Measurements from ENCODE around the gene HJURP.

DNA sequence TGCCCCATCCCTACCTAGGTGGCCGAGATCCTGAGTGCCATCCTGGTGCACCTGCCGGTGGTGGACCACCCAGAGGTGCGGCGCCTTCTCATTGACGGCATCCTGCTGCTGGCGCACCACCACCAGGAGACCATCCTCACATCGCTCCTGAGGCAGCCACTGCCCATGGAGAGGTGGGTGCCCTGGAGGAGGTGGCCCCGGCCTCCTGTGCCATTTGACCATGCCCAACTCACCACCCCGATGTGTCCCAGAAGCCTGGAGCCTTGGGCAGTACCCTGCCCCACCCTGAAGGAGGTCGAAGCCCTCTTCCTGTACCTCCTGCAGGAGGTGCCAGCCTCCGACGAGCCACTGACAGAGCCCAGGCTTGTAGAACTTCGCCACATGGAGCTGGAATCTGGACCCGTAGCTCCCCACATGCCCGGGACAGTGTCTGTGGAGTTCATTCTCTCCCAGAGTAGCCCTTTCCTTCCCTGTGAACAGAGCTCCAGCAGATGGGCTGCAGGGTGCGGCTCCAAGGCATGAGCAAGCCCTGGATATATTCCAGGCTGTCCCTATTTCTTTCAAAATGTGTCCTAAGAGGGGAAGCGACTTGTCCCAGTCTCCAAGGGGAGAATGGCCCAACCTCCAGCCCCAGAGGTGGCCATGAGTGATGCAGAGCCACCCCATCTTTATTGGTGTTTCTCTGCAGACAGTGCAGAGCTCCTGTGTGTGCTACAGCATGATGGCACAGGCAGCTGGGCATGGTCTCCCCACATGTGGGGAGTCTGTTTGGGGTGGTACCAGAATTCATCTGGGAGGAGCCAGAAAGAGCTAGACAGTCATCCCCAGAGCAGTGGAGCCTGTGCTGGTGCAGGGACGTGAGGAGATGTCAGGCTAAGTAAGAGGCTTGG, 34.2 kb downstream of the HJURP start:
- no peak for TF ChIP-seq EZH2 (IDR thresholded peaks at IDR 0.05; ENCODE audit: borderline replicate concordance, low read depth, low read length, severe bottlenecking)
- TF ChIP-seq, protein P1, sequence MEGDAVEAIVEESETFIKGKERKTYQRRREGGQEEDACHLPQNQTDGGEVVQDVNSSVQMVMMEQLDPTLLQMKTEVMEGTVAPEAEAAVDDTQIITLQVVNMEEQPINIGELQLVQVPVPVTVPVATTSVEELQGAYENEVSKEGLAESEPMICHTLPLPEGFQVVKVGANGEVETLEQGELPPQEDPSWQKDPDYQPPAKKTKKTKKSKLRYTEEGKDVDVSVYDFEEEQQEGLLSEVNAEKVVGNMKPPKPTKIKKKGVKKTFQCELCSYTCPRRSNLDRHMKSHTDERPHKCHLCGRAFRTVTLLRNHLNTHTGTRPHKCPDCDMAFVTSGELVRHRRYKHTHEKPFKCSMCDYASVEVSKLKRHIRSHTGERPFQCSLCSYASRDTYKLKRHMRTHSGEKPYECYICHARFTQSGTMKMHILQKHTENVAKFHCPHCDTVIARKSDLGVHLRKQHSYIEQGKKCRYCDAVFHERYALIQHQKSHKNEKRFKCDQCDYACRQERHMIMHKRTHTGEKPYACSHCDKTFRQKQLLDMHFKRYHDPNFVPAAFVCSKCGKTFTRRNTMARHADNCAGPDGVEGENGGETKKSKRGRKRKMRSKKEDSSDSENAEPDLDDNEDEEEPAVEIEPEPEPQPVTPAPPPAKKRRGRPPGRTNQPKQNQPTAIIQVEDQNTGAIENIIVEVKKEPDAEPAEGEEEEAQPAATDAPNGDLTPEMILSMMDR (IDR thresholded peaks at IDR 0.05; ENCODE audit: borderline replicate concordance, extremely low read depth, low read length, poor library complexity, severe bottlenecking), result no peak
